Mucosa of descending colon (tissue), 3 donors: Measurements from ENCODE around the gene AZU1. TPM values are rescaled to one million over a fixed set of nuclear protein-coding genes. Genes with fewer than 3 reads are reported as not detected.

Experiments used
- ATAC-seq: fragments of 200-7000 bp; cut with Tn5 transposase; one replicate; pipeline ENCODE4 v1.9.1; 2020; ENCODE audit warnings: mild to moderate bottlenecking, moderate library complexity
- DNase-seq, 3 donors: peaks; one replicate each; pipeline ENCODE4 v3.0.0-alpha.2; 2020
- H3K36me3 ChIP-seq: fragments of 200-600 bp; one replicate; pipeline ENCODE4 v1.8.0; 2021; ENCODE audit warnings: low read depth, mild to moderate bottlenecking
- H3K4me1 ChIP-seq: fragments of 200-600 bp; one replicate; pipeline ENCODE4 v1.8.0; 2021; ENCODE audit warnings: low read depth, mild to moderate bottlenecking
- H3K4me3 ChIP-seq: fragments of 200-600 bp; one replicate; pipeline ENCODE4 v1.8.0; 2021; ENCODE audit warnings: mild to moderate bottlenecking
- H3K9me3 ChIP-seq: fragments of 200-600 bp; one replicate; pipeline ENCODE4 v1.8.0; 2021; ENCODE audit warnings: mild to moderate bottlenecking
- intact Hi-C, 2 donors: fragments of 100-400 bp; cut with DNase I in 1 of 2; cut with micrococcal nuclease in 1 of 2; formaldehyde crosslinking; loops; one replicate each; pipeline versions ENCODE4 v1.11.0 to v1.11.1; 2022; cut with DNase I, micrococcal nuclease
- total RNA-seq, 3 donors: library from RNA; stranded (reverse); fragmentation: NEBNext Ultra II Directional in 2 of 3; extraction: Animal tissue kit (Norgen Biotek cat#: 25700) in 2 of 3; gene quantifications; one replicate each; pipeline versions ENCODE4 v1.2.1 to v1.2.4, GENCODE V29; 2021 to 2023
- TF ChIP-seq, protein P1 (sequence below): fragments of 200-600 bp; IDR thresholded peaks from one replicate; pipeline ENCODE4 v1.8.0; 2022; ENCODE audit warnings: antibody characterized with exemption, mild to moderate bottlenecking
- donor health status: DM: no; HTN: no; CAD: no; lungs with moderate emphysema.
- donor health status: DM: no; HTN: no; CAD: no.
- donor health status: DM: no; HTN: yes; CAD: no.

The AZU1 gene
- total RNA-seq, 3 donors from 2014 or later, result 0.25 TPM; not detected in 2

DNA sequence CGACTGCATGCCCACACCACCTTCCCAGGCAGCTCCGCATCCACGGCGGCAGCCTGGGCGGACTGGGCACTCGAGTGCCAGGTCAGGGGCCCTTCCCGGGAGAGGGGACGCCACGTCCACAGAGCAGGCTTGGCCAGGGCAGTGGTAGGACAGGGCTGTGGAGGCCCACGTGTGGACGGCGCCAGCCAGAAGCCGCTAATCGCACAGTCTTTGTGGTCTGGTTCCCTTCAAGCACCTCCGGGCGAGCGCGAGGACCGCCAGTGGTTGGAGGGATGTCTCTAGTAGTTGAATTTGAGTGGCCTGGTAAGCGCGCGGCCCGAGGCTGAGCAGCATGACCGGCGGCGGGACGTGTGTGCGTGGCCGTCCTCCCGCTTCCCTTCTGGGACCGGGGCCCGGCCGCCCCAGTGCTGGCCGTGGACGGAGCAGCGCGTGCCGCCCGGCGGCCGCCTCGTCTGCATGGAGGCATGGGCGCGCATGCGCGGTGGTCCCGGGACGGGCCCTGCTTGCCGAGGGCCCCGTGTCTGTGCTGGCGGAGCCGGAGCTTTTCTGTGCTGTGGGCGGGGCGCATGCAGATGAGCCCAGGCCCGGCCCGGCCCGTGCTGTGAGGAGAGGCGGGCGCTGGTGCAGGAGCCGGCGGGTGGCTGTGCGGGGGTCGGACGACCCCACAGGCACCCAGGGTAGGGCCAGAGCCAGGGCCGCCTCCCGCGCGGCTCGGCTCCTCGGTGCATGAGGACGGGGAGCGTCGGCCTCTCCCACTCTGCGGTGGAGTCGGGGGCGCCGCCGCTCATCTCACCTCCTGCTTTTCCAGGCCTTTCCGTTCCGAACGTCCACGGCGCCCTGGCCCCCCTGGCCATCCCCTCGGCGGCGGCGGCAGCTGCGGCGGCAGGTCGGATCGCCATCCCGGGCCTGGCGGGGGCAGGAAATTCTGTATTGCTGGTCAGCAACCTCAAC, 21.8 kb upstream of the AZU1 start:
- TF ChIP-seq, protein P1, sequence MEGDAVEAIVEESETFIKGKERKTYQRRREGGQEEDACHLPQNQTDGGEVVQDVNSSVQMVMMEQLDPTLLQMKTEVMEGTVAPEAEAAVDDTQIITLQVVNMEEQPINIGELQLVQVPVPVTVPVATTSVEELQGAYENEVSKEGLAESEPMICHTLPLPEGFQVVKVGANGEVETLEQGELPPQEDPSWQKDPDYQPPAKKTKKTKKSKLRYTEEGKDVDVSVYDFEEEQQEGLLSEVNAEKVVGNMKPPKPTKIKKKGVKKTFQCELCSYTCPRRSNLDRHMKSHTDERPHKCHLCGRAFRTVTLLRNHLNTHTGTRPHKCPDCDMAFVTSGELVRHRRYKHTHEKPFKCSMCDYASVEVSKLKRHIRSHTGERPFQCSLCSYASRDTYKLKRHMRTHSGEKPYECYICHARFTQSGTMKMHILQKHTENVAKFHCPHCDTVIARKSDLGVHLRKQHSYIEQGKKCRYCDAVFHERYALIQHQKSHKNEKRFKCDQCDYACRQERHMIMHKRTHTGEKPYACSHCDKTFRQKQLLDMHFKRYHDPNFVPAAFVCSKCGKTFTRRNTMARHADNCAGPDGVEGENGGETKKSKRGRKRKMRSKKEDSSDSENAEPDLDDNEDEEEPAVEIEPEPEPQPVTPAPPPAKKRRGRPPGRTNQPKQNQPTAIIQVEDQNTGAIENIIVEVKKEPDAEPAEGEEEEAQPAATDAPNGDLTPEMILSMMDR, result no peak
- DNase-seq (no peak), ATAC-seq (no peak)
- intact Hi-C loops, result no loop called here
- H3K4me1 ChIP-seq, result peaks cover 18% of the 10 kb centered on the region
- peaks cover 60% of the 10 kb centered on the region for H3K36me3 ChIP-seq
- H3K9me3 ChIP-seq, result no peaks in the 10 kb centered on the region
- H3K4me3 ChIP-seq, result no peak overlapping the region

DNA sequence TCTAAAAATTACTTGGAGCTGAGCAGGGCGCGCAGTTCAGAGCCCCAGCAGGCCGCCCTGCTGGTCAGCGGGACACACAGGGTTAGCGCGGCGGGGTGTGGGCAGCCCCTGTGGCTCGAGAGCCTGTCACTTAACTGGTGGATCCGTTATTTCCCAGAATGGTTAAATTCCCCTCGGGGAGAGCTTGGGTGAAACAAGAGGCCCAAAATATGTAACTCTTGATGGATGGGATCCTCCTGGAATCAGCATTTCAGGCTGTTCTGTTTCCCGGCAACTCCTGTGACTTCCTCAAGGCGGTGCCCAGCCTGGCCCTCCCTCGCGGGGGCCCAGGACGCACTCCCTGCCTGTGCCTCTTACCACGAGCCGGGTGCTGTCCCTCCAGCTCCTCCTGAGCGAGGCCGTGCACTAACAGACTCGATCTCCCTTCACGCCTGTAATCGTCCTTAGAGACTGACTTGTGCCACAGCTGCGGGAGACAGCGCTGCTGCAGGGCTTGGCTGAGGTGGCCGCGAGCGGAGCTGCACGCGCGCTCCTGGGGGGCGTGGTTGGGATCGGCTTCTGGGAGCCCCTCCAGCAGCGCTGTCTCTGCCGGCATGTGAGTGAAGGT, 20.7 kb upstream of the AZU1 start:
- TF ChIP-seq, protein P1, result no peak
- ATAC-seq (no peak), DNase-seq (no peak)
- Histone ChIP-seq H3K4me1 (peaks cover 8% of the 10 kb centered on the region), H3K9me3 (no peaks in the 10 kb centered on the region), H3K36me3 (peaks cover 62% of the 10 kb centered on the region), H3K4me3 (no peak overlapping the region)
- intact Hi-C loops, result no loop called here

DNA sequence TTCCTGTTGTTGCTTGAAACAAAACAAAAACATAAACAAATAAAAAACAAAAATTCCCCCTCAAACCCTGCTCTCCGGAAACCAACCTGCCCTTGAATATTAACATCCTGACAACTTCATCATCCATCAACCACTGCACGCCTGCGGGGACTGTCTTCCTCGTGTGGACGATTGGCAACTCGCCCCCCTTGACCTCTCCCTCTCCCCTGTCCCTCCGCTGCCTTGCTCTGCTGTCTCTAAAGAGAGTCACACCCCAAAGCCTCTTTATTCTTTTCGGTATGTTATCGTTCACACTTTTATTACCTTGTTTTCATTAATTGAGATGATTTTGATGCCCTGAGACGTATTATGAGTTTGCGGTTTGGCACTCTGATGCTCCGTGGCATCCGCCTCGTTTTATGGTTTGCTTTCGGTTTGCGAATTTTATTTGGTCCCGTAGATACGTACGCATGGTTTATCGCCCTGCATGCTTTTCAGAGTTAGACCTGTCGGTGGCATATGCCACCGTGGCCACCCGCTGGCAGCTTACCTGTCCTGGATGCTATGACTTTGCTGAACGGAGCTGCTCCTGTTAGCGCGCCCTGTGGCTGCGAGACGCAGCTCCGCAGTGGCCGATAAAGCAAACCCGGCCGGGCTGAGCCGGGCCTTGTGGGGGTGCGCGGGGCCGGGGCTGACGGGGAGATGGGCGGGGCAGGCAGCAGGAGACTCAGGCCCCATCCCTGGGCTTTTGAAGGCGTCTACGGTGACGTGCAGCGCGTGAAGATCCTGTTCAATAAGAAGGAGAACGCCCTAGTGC, 19.8 kb upstream of the AZU1 start:
- peaks cover 62% of the 10 kb centered on the region for H3K36me3 ChIP-seq
- no peak for ATAC-seq
- no peak for DNase-seq
- intact Hi-C loops, result no loop called here
- TF ChIP-seq, protein P1, result no peak
- no peak overlapping the region for H3K4me3 ChIP-seq
- H3K4me1 ChIP-seq, result peaks cover under 1% of the 10 kb centered on the region
- no peaks in the 10 kb centered on the region for H3K9me3 ChIP-seq

DNA sequence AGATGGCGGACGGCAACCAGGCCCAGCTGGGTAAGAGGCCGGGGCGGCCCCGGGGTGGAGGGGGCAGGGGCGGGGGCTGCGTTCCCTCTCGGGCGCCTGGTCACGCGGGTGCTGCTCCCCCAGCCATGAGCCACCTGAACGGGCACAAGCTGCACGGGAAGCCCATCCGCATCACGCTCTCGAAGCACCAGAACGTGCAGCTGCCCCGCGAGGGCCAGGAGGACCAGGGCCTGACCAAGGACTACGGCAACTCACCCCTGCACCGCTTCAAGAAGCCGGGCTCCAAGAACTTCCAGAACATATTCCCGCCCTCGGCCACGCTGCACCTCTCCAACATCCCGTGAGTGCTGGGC, 19.2 kb upstream of the AZU1 start:
- Histone ChIP-seq H3K9me3 (no peaks in the 10 kb centered on the region), H3K4me1 (no peaks in the 10 kb centered on the region), H3K4me3 (no peak overlapping the region), H3K36me3 (peaks cover 62% of the 10 kb centered on the region)
- intact Hi-C loops, result no loop called here
- TF ChIP-seq, protein P1, result no peak
- DNase-seq (no peak), ATAC-seq (no peak)

DNA sequence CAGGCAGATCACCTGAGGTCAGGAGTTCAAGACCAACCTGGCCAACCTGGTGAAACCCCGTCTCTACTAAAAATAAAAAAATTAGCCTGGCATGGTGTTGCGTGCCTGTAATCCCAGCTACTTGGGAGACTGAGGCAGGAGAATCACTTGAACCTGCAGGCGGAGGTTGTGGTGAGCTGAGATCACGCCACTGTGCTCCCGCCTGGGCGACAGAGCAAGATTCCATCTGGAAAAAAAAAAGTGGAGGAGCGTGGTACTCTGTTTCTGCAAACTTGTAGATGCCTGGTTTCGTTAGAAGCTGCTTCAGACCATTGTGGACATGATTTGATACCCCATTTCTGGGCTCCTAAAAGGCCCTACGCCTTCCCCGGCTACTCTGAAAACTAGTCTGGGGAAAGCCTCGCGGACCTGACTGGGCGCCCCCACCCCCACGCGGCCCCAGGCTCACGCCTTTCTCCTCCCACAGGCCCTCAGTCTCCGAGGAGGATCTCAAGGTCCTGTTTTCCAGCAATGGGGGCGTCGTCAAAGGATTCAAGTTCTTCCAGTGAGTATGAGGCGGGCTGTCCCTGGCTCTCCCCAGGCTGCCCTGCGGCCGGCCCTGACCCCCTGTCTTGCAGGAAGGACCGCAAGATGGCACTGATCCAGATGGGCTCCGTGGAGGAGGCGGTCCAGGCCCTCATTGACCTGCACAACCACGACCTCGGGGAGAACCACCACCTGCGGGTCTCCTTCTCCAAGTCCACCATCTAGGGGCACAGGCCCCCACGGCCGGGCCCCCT, 17.4 kb upstream of the AZU1 start:
- H3K4me1 ChIP-seq, result no peaks in the 10 kb centered on the region
- peaks cover 51% of the 10 kb centered on the region for H3K36me3 ChIP-seq
- intact Hi-C loops, result no loop called here
- TF ChIP-seq, protein P1, result no peak
- DNase-seq (no peak), ATAC-seq (no peak)
- H3K4me3 ChIP-seq, result no peak overlapping the region
- no peaks in the 10 kb centered on the region for H3K9me3 ChIP-seq
